Measurements from ENCODE around the gene B3GNT3. TPM values are rescaled to one million over a fixed set of nuclear protein-coding genes. Genes with fewer than 3 reads are reported as not detected.

Gene B3GNT3
- total and polyA plus RNA-seq, 2 donors (not counting 1 experiment from before 2014, with no cell fraction given): 0.06 TPM; not detected in 1

DNA sequence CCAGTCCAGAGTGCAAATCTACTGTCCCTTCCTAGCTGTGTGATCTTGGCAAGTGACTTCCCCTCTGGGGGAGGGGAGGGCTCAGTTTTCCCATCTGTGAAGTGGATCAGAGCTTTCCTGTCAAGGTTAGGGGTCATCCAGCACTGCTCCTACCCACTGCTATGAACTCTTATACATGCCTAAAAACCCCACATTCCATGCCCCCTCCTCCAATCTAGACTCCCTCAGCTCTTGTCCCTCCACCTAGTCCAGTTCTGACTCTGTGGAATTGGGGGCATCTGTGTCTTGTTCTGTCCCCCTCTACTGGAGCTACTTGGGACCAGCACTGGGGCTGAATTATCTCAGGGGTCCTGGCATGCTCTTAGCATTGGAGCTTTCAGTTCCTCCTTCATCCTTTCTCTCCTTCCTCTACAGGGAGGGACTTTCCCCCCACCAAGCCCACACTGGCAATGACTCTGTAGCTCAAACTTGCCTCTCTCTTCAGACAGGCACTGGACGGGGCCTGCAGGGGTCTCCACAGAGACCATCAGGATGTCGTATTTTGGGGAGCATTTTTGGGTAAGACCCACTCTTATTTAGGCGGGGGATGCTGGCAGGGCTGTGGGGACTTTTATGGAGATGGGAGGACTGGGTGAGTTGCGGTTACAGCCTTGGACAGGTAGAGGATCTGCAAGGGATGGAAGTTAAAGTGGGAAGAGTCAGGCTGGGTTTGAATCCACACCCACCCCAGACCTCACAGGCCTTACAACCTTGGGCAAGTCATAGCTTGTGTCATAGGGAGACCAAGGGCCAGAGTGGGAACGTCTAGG is 40.1 kb upstream of the B3GNT3 start:
- TF ChIP-seq, protein P1, sequence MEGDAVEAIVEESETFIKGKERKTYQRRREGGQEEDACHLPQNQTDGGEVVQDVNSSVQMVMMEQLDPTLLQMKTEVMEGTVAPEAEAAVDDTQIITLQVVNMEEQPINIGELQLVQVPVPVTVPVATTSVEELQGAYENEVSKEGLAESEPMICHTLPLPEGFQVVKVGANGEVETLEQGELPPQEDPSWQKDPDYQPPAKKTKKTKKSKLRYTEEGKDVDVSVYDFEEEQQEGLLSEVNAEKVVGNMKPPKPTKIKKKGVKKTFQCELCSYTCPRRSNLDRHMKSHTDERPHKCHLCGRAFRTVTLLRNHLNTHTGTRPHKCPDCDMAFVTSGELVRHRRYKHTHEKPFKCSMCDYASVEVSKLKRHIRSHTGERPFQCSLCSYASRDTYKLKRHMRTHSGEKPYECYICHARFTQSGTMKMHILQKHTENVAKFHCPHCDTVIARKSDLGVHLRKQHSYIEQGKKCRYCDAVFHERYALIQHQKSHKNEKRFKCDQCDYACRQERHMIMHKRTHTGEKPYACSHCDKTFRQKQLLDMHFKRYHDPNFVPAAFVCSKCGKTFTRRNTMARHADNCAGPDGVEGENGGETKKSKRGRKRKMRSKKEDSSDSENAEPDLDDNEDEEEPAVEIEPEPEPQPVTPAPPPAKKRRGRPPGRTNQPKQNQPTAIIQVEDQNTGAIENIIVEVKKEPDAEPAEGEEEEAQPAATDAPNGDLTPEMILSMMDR (IDR thresholded peaks at IDR 0.05): peak; percentile 75
- TF ChIP-seq EZH2 (IDR thresholded peaks at IDR 0.05; ENCODE audit: borderline replicate concordance, insufficient read depth, low read depth, low read length, poor library complexity, severe bottlenecking): no peak
- Histone ChIP-seq H3K4me1 (ENCODE audit: control insufficient read depth in 2 of 2, insufficient read depth in 2 of 2, low read length in 2 of 2) (peaks cover 52 to 67% of the 10 kb centered on the region in 2 donors), H2AFZ (ENCODE audit: insufficient read depth, low read depth, low read length, poor library complexity, severe bottlenecking) (no peak overlapping the region), H3K9ac (ENCODE audit: low read length) (peak overlapping the region; percentile 15), H4K20me1 (ENCODE audit: control insufficient read depth, insufficient read depth, low read length, poor library complexity, severe bottlenecking) (peaks cover 23% of the 10 kb centered on the region), H3K4me3 (ENCODE audit: control extremely low read depth in 1 of 5, extremely low read depth in 1 of 5, insufficient read depth in 1 of 5, low read depth in 2 of 5, low read length in 4 of 5) (peak overlapping the region in 3 of 5 experiments; percentile 13 to 41 (median 34)), H3K27me3 (replicated peaks in 1 of 4; ENCODE audit: control extremely low read depth in 1 of 4, control insufficient read depth in 3 of 4, insufficient read depth in 4 of 4, low read length in 3 of 4) (no peaks in the 10 kb centered on the region), H3K79me2 (ENCODE audit: control insufficient read depth, insufficient read depth, low read length) (peaks cover 82% of the 10 kb centered on the region), H3K27ac (ENCODE audit: low read length in 2 of 2) (peak overlapping the region; percentile 56 to 70), H3K36me3 (replicated peaks in 1 of 2; ENCODE audit: control extremely low read depth in 1 of 2, control insufficient read depth in 1 of 2, extremely low read depth in 1 of 2, insufficient read depth in 2 of 2, low read length in 1 of 2) (peaks cover 7 to 31% of the 10 kb centered on the region in 2 experiments), H3K9me3 (ENCODE audit: control extremely low read depth in 1 of 3, control insufficient read depth in 2 of 3, insufficient read depth in 1 of 3, low read length in 2 of 3) (no peaks in the 10 kb centered on the region), H3K4me2 (replicated peaks; ENCODE audit: low read depth, low read length, poor library complexity, severe bottlenecking) (peak overlapping the region; percentile 62)
- intact Hi-C loops (cut with micrococcal nuclease): loop anchor here (1.0 to 10.0 kb wide), 7 partner anchors 16 to 440 kb away; partner anchors contain the start of genes MAP1S, MPV17L2 and RPL18A
- no peaks in the 10 kb centered on the region for H3K9me3 Mint-ChIP-seq (ENCODE audit: insufficient read depth)
- H3K4me1 Mint-ChIP-seq: peaks cover 75% of the 10 kb centered on the region
- H3K27ac Mint-ChIP-seq: peak overlapping the region; percentile 93
- peak; percentile 68 for ATAC-seq (ENCODE audit: low read depth)
- H3K4me3 Mint-ChIP-seq: peak overlapping the region; percentile 84
- DNase-seq: peak; percentile 90
- POLR2A ChIA-PET: interaction anchor here (0.5 to 1.7 kb wide), 14 partner anchors 8 to 817 kb away, joined by 3 to 18 read pairs (median 5); partner anchors contain the start of genes CCDC124, JAK3, MAP1S and UBA52
- 61% methylated on average over 3 of the region's 5 CpGs for WGBS (ENCODE audit: insufficient coverage)
- no peaks in the 10 kb centered on the region for H3K27me3 Mint-ChIP-seq
- CTCF ChIA-PET: interaction anchor here (0.6 to 11.3 kb wide), 27 partner anchors 8 to 259 kb away, joined by 3 to 122 read pairs (median 6); partner anchors contain the start of genes CCDC124 and MAP1S

All from B cell (primary cell).